ENCODE measurements around the gene TYW1.
"Not testable (repeated sequence)": the region's sequence is repeated elsewhere in the genome, so short reads cannot be mapped to it uniquely, and the experiment has no call there.

TYW1 gene

GRCh38 chr7:67036432-67037395, 40.1 kb downstream of the TYW1 start:
- not testable (repeated sequence) for H3K9ac ChIP-seq (ENCODE audit: low read length)

GRCh38 chr7:67040832-67041231, 44.2 kb downstream of the TYW1 start:
- not testable (repeated sequence) for H3K9ac ChIP-seq (ENCODE audit: low read length); H3K4me1 ChIP-seq (ENCODE audit: control insufficient read depth, insufficient read depth, low read length); H3K36me3 ChIP-seq (ENCODE audit: control insufficient read depth, insufficient read depth, low read length); H3K9me3 ChIP-seq (ENCODE audit: control insufficient read depth, low read length); H3K27me3 ChIP-seq (ENCODE audit: control insufficient read depth, insufficient read depth, low read length); H3K4me3 ChIP-seq (ENCODE audit: low read length)

More at GRCh38 chr7:67036432-67037395, 40.1 kb downstream of the TYW1 start:
- H3K36me3 ChIP-seq (ENCODE audit: control insufficient read depth, insufficient read depth, low read length); H3K4me1 ChIP-seq (ENCODE audit: control insufficient read depth, insufficient read depth, low read length); H3K9me3 ChIP-seq (ENCODE audit: control insufficient read depth, low read length); H3K27me3 ChIP-seq (ENCODE audit: control insufficient read depth, insufficient read depth, low read length); H3K4me3 ChIP-seq (ENCODE audit: low read length): not testable (repeated sequence)

GRCh38 chr7:67042781-67043558, 46.3 kb downstream of the TYW1 start:
- H3K9ac ChIP-seq (ENCODE audit: low read length); H3K27me3 ChIP-seq (ENCODE audit: control insufficient read depth, insufficient read depth, low read length); H3K36me3 ChIP-seq (ENCODE audit: control insufficient read depth, insufficient read depth, low read length); H3K4me3 ChIP-seq (ENCODE audit: low read length); H3K4me1 ChIP-seq (ENCODE audit: control insufficient read depth, insufficient read depth, low read length); H3K9me3 ChIP-seq (ENCODE audit: control insufficient read depth, low read length): not testable (repeated sequence)

GRCh38 chr7:67043559-67043930, 46.9 kb downstream of the TYW1 start:
- not testable (repeated sequence) for H3K4me3 ChIP-seq (ENCODE audit: low read length); H3K36me3 ChIP-seq (ENCODE audit: control insufficient read depth, insufficient read depth, low read length); H3K9ac ChIP-seq (ENCODE audit: low read length); H3K4me1 ChIP-seq (ENCODE audit: control insufficient read depth, insufficient read depth, low read length); H3K9me3 ChIP-seq (ENCODE audit: control insufficient read depth, low read length); H3K27me3 ChIP-seq (ENCODE audit: control insufficient read depth, insufficient read depth, low read length)

- Histone ChIP-seq H3K27me3 (ENCODE audit: control insufficient read depth, insufficient read depth, low read length) (no peaks in the 10 kb centered on the region), H3K9me3 (ENCODE audit: control insufficient read depth, low read length) (no peaks in the 10 kb centered on the region), H3K36me3 (ENCODE audit: control insufficient read depth, insufficient read depth, low read length) (no peaks in the 10 kb centered on the region), H3K4me3 (ENCODE audit: low read length) (no peak overlapping the region), H3K9ac (ENCODE audit: low read length) (no peak overlapping the region), H3K4me1 (ENCODE audit: control insufficient read depth, insufficient read depth, low read length) (peaks cover 3% of the 10 kb centered on the region)
These were observed 48.9 kb downstream of the TYW1 start for GRCh38 chr7:67045496-67045995.

- H3K4me1 ChIP-seq (ENCODE audit: control insufficient read depth, insufficient read depth, low read length); H3K9me3 ChIP-seq (ENCODE audit: control insufficient read depth, low read length); H3K36me3 ChIP-seq (ENCODE audit: control insufficient read depth, insufficient read depth, low read length); H3K9ac ChIP-seq (ENCODE audit: low read length); H3K27me3 ChIP-seq (ENCODE audit: control insufficient read depth, insufficient read depth, low read length); H3K4me3 ChIP-seq (ENCODE audit: low read length): not testable (repeated sequence)
These were observed 50.2 kb downstream of the TYW1 start for GRCh38 chr7:67046819-67047218.

- not testable (repeated sequence) for H3K27me3 ChIP-seq (ENCODE audit: control insufficient read depth, insufficient read depth, low read length); H3K36me3 ChIP-seq (ENCODE audit: control insufficient read depth, insufficient read depth, low read length); H3K9me3 ChIP-seq (ENCODE audit: control insufficient read depth, low read length); H3K4me3 ChIP-seq (ENCODE audit: low read length); H3K9ac ChIP-seq (ENCODE audit: low read length); H3K4me1 ChIP-seq (ENCODE audit: control insufficient read depth, insufficient read depth, low read length)
These were observed 53.3 kb downstream of the TYW1 start for GRCh38 chr7:67049908-67050307.

- H3K4me1 ChIP-seq (ENCODE audit: control insufficient read depth, insufficient read depth, low read length); H3K9ac ChIP-seq (ENCODE audit: low read length); H3K9me3 ChIP-seq (ENCODE audit: control insufficient read depth, low read length); H3K27me3 ChIP-seq (ENCODE audit: control insufficient read depth, insufficient read depth, low read length); H3K36me3 ChIP-seq (ENCODE audit: control insufficient read depth, insufficient read depth, low read length); H3K4me3 ChIP-seq (ENCODE audit: low read length): not testable (repeated sequence)
These were observed 55.5 kb downstream of the TYW1 start for GRCh38 chr7:67052161-67052560.

GRCh38 chr7:67056683-67057082, 60.0 kb downstream of the TYW1 start:
- H3K36me3 ChIP-seq (ENCODE audit: control insufficient read depth, insufficient read depth, low read length) = no peaks in the 10 kb centered on the region
- H3K9me3 ChIP-seq (ENCODE audit: control insufficient read depth, low read length) = no peaks in the 10 kb centered on the region
- no peaks in the 10 kb centered on the region for H3K27me3 ChIP-seq (ENCODE audit: control insufficient read depth, insufficient read depth, low read length)
- no peaks in the 10 kb centered on the region for H3K4me1 ChIP-seq (ENCODE audit: control insufficient read depth, insufficient read depth, low read length)
- H3K4me3 ChIP-seq (ENCODE audit: low read length) = no peak overlapping the region
- H3K9ac ChIP-seq (ENCODE audit: low read length) = no peak overlapping the region

- H3K9me3 ChIP-seq (ENCODE audit: control insufficient read depth, low read length); H3K27me3 ChIP-seq (ENCODE audit: control insufficient read depth, insufficient read depth, low read length); H3K4me3 ChIP-seq (ENCODE audit: low read length); H3K36me3 ChIP-seq (ENCODE audit: control insufficient read depth, insufficient read depth, low read length); H3K9ac ChIP-seq (ENCODE audit: low read length); H3K4me1 ChIP-seq (ENCODE audit: control insufficient read depth, insufficient read depth, low read length): not testable (repeated sequence)
These were observed 64.7 kb downstream of the TYW1 start for GRCh38 chr7:67061321-67061720.

- H3K4me1 ChIP-seq (ENCODE audit: control insufficient read depth, insufficient read depth, low read length); H3K9ac ChIP-seq (ENCODE audit: low read length); H3K36me3 ChIP-seq (ENCODE audit: control insufficient read depth, insufficient read depth, low read length); H3K27me3 ChIP-seq (ENCODE audit: control insufficient read depth, insufficient read depth, low read length); H3K4me3 ChIP-seq (ENCODE audit: low read length); H3K9me3 ChIP-seq (ENCODE audit: control insufficient read depth, low read length): not testable (repeated sequence)
These were observed 66.2 kb downstream of the TYW1 start for GRCh38 chr7:67062802-67063201.

- not testable (repeated sequence) for H3K27me3 ChIP-seq (ENCODE audit: control insufficient read depth, insufficient read depth, low read length); H3K9me3 ChIP-seq (ENCODE audit: control insufficient read depth, low read length); H3K9ac ChIP-seq (ENCODE audit: low read length); H3K4me1 ChIP-seq (ENCODE audit: control insufficient read depth, insufficient read depth, low read length); H3K4me3 ChIP-seq (ENCODE audit: low read length); H3K36me3 ChIP-seq (ENCODE audit: control insufficient read depth, insufficient read depth, low read length)
These were observed 70.5 kb downstream of the TYW1 start for GRCh38 chr7:67066950-67067622.

Measured in mucosa of stomach (tissue), 1 donor.